GM18907 (cell line): ENCODE measurements around the gene FAM177B.
"Not testable (repeated sequence)": the region's sequence is repeated elsewhere in the genome, so short reads cannot be mapped to it uniquely, and the experiment has no call there.

Experiments used
- ATAC-seq: cut with Tn5 transposase; IDR thresholded peaks from one replicate; pipeline ENCODE4 v1.9.1; 2021; ENCODE audit warnings: mild to moderate bottlenecking, moderate library complexity; ENCODE audit not compliant: unreplicated experiment

FAM177B gene

GRCh38 chr1:222739465-222739864, 2.5 kb downstream of the FAM177B start:
- no peak for ATAC-seq

GRCh38 chr1:222739929-222740328, 2.9 kb downstream of the FAM177B start:
- ATAC-seq = no peak

- not testable (repeated sequence) for ATAC-seq
Observed at GRCh38 chr1:222741630-222742457, 4.8 kb downstream of the FAM177B start.

GRCh38 chr1:222749927-222750326, 12.9 kb downstream of the FAM177B start:
- no peak for ATAC-seq

- ATAC-seq = peak; percentile 71
Observed at GRCh38 chr1:222750651-222751050, 13.6 kb downstream of the FAM177B start.

GRCh38 chr1:222751255-222751654, 14.3 kb downstream of the FAM177B start:
- no peak for ATAC-seq

- no peak for ATAC-seq
Observed at GRCh38 chr1:222754366-222755139, 17.6 kb downstream of the FAM177B start.

- ATAC-seq = no peak
Observed at GRCh38 chr1:222757646-222758268, 20.8 kb downstream of the FAM177B start.

GRCh38 chr1:222759451-222760035, 22.5 kb downstream of the FAM177B start:
- no peak for ATAC-seq

GRCh38 chr1:222761083-222761482, 24.1 kb downstream of the FAM177B start:
- no peak for ATAC-seq

- not testable (repeated sequence) for ATAC-seq
Observed at GRCh38 chr1:222762178-222762577, 25.2 kb downstream of the FAM177B start.

GRCh38 chr1:222767152-222767571, 30.2 kb downstream of the FAM177B start:
- ATAC-seq = no peak

- ATAC-seq = no peak
Observed at GRCh38 chr1:222768592-222768991, 31.6 kb downstream of the FAM177B start.

- no peak for ATAC-seq
Observed at GRCh38 chr1:222769181-222769580, 32.2 kb downstream of the FAM177B start.

GRCh38 chr1:222769971-222770620, 33.1 kb downstream of the FAM177B start:
- ATAC-seq = no peak

GRCh38 chr1:222772996-222773379, 36.0 kb downstream of the FAM177B start:
- ATAC-seq = peak; percentile 92

GRCh38 chr1:222777463-222777862, 40.5 kb downstream of the FAM177B start:
- ATAC-seq = no peak

GRCh38 chr1:222777977-222778376, 41.0 kb downstream of the FAM177B start:
- no peak for ATAC-seq

- ATAC-seq = no peak
Observed at GRCh38 chr1:222781251-222781650, 44.2 kb downstream of the FAM177B start.

GRCh38 chr1:222783051-222783450, 46.0 kb downstream of the FAM177B start:
- no peak for ATAC-seq

- ATAC-seq = no peak
Observed at GRCh38 chr1:222784371-222784770, 47.4 kb downstream of the FAM177B start.
